GM20000 (cell line): Measurements from ENCODE around the gene LAMB4.

ENCODE experiments used
- DNase-seq: peaks from one replicate; pipeline ENCODE4 v3.0.0; 2012; ENCODE audit warnings: low spot score
- TF ChIP-seq, protein P1 (sequence below): IDR thresholded peaks from 2 replicates; pipeline ENCODE4 v1.5.1; 2012; ENCODE audit warnings: mild to moderate bottlenecking, control low read depth; ENCODE audit errors: extremely low read depth, missing control alignments

LAMB4 gene

DNA sequence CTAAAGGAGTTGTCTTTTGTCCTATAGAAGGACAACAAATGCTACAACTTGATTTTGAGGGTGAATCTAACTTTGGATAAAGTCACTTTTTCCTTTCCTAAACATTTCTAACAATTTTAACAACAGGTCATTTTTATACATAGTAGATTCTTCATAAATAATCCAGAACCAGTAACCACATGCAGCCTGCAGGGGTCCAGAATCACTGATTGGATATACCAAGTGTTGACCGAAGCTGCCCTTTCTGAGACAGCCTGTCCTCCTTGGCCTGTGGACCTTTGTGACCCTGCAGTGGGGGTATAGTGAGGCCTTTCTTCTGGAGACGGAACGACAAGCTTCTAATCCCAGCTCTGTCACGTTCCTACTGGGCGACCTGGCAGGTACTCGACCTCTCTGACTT, 34.8 kb upstream of the LAMB4 start:
- TF ChIP-seq, protein P1, sequence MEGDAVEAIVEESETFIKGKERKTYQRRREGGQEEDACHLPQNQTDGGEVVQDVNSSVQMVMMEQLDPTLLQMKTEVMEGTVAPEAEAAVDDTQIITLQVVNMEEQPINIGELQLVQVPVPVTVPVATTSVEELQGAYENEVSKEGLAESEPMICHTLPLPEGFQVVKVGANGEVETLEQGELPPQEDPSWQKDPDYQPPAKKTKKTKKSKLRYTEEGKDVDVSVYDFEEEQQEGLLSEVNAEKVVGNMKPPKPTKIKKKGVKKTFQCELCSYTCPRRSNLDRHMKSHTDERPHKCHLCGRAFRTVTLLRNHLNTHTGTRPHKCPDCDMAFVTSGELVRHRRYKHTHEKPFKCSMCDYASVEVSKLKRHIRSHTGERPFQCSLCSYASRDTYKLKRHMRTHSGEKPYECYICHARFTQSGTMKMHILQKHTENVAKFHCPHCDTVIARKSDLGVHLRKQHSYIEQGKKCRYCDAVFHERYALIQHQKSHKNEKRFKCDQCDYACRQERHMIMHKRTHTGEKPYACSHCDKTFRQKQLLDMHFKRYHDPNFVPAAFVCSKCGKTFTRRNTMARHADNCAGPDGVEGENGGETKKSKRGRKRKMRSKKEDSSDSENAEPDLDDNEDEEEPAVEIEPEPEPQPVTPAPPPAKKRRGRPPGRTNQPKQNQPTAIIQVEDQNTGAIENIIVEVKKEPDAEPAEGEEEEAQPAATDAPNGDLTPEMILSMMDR, result no peak
- no peak for DNase-seq

DNA sequence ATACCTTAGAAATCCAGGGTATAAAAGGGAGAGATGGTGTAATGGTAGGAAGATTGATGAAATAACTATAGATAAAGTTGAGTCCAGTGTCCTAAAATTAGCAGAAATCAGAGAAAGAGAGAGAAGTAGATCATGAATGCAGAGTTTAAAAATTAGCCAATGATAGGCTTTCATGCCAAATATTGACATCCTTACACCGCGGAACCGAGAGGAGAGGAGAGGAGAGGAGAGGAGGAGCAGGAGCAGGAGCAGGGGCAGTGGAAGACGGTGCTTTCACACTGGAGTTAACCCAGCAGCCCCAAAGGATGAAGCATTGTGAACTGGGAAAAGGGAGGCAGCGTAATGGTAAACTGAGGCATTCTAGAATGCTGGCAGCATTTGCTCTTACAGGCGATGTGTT, 34.2 kb upstream of the LAMB4 start:
- TF ChIP-seq, protein P1, result no peak
- DNase-seq, result no peak

DNA sequence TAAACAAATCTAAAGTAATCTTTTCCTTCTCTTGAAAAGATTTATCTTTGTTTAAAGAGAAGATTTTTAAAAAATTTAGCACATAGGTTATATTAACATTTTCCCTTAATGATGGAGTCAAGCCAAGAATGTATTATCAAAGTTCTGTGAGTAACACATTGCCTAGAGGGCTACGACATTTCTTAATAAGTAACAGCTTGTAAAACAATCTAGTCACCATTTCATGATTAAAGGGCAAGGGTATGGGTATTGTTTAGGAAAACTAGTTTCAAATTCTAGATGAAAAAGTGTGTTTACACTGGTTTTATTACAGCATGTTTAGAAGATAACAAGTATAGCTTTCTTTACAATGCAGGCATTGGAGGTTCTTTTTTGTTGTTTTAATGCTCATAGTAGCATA, 28.6 kb upstream of the LAMB4 start:
- DNase-seq, result no peak
- TF ChIP-seq, protein P1, result no peak

DNA sequence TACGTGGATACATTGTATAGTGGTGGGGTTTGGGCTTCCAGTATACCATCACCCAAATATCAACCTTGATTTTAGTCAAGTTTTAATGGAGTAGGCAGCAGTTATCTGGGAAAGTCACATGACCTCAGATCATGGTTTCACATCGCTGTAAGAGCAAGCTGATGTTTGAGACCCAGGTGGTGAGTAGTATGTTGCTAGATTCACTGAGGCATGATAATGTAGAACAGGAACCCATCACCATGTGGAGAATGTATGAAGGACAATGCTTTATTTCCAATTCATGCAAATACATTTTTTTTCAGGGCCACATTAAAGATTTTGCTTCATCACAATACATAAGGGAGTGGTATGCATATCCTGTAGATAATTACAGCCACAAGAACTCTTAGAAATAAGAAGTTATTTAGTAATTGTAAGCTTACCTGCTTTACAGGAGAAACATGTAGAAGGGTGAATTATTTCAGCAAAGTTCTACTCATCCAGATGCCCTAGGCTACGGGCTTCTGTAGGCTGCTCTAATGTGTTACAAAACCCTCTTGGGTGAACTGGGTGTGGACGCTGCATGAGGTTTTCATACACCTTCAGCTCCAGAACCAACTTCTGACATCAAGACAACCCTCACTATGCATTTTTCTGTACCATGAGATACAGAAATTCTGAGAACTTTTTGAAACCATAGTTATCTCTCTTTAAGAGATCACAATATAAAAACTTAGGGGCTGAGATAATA, 27.6 kb upstream of the LAMB4 start:
- TF ChIP-seq, protein P1, result no peak
- no peak for DNase-seq

GRCh38 chr7:108156897-108157605, 26.9 kb upstream of the LAMB4 start:
- DNase-seq, result no peak

DNA sequence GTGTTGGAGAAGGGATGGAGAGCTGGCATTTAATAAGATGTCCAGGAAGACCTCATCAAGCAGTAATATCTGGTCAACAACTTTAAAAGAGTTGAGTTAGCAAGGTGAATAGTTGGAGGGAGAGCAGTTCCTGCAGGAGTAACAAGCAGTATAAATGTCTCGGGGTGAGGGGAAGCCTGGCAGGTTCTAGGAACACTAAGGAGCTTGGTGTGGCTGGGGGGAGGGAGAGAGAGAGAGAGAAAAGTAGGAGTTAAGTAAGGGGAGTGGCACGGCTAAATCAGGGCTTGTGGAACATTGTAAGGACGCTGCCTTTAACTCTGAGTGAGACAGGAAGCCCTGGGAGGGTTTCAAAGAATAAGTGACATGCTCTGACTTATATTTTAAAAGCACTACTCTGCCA, 22.0 kb upstream of the LAMB4 start:
- TF ChIP-seq, protein P1, result no peak

More at GRCh38 chr7:108156897-108157605, 26.9 kb upstream of the LAMB4 start:
- TF ChIP-seq, protein P1, result no peak

GRCh38 chr7:108149908-108150307, 19.7 kb upstream of the LAMB4 start:
- no peak for DNase-seq
- TF ChIP-seq, protein P1, result no peak

More for the DNA sequence above, 22.0 kb upstream of the LAMB4 start:
- no peak for DNase-seq
